ENCODE measurements around the gene THAP4.

Gene THAP4

GRCh38 chr2:241618829-241619228 is 18.1 kb downstream of the THAP4 start:
- peaks cover 6% of the 10 kb centered on the region for H3K4me1 ChIP-seq (ENCODE audit: control insufficient read depth, insufficient read depth, low read length)
- no peaks in the 10 kb centered on the region for H3K9me3 ChIP-seq (ENCODE audit: control insufficient read depth, insufficient read depth, low read length)
- no CpG with 5 or more reads among the region's 11 CpGs for WGBS (ENCODE audit: insufficient coverage, insufficient read length)
- no peak overlapping the region for H3K27ac ChIP-seq (ENCODE audit: low read length)
- no peak overlapping the region for H3K4me3 ChIP-seq (ENCODE audit: low read length)
- H3K27me3 ChIP-seq (ENCODE audit: control insufficient read depth, insufficient read depth, low read length), result no peaks in the 10 kb centered on the region
- no peak for DNase-seq (ENCODE audit: low read depth, low spot score)
- H3K36me3 ChIP-seq (ENCODE audit: control insufficient read depth, insufficient read depth, low read length), result no peaks in the 10 kb centered on the region

DNA sequence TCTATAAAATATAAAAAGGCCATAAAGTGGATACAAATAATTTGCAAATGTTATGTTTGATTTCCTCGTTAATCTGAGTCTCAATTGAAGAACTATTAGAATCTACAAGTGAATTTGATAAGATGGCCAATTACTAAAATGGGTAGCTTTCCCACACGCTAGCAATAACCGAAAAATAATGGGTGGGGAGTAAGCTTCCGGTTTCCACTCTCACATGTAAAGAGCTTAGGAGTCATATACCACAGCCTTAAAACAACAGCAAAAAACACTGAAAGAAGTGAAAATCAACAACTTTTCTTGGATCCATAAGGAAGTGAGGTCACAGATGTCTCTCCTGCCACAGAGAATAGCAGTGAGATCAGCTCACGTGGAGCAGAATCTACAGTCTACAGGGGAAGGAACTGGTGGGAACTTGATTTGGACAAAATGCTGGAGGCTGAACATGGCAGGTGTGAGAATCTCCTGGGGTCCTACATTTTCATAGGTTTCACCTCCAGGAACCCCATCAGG is 18.6 kb downstream of the THAP4 start:
- Histone ChIP-seq H3K4me3 (ENCODE audit: low read length) (no peak overlapping the region), H3K27me3 (ENCODE audit: control insufficient read depth, insufficient read depth, low read length) (no peaks in the 10 kb centered on the region), H3K4me1 (ENCODE audit: control insufficient read depth, insufficient read depth, low read length) (peaks cover 6% of the 10 kb centered on the region), H3K9me3 (ENCODE audit: control insufficient read depth, insufficient read depth, low read length) (no peaks in the 10 kb centered on the region), H3K36me3 (ENCODE audit: control insufficient read depth, insufficient read depth, low read length) (no peaks in the 10 kb centered on the region), H3K27ac (ENCODE audit: low read length) (no peak overlapping the region)
- DNase-seq (ENCODE audit: low read depth, low spot score), result no peak
- no CpG with 5 or more reads among the region's 5 CpGs for WGBS (ENCODE audit: insufficient coverage, insufficient read length)

- Histone ChIP-seq H3K9me3 (ENCODE audit: control insufficient read depth, insufficient read depth, low read length) (no peaks in the 10 kb centered on the region), H3K4me3 (ENCODE audit: low read length) (no peak overlapping the region), H3K27ac (ENCODE audit: low read length) (no peak overlapping the region), H3K4me1 (ENCODE audit: control insufficient read depth, insufficient read depth, low read length) (peaks cover 6% of the 10 kb centered on the region), H3K27me3 (ENCODE audit: control insufficient read depth, insufficient read depth, low read length) (no peaks in the 10 kb centered on the region), H3K36me3 (ENCODE audit: control insufficient read depth, insufficient read depth, low read length) (no peaks in the 10 kb centered on the region)
- WGBS (ENCODE audit: insufficient coverage, insufficient read length), result no CpG with 5 or more reads among the region's 15 CpGs
- no peak for DNase-seq (ENCODE audit: low read depth, low spot score)
These were observed 19.4 kb downstream of the THAP4 start for GRCh38 chr2:241617431-241618154.

DNA sequence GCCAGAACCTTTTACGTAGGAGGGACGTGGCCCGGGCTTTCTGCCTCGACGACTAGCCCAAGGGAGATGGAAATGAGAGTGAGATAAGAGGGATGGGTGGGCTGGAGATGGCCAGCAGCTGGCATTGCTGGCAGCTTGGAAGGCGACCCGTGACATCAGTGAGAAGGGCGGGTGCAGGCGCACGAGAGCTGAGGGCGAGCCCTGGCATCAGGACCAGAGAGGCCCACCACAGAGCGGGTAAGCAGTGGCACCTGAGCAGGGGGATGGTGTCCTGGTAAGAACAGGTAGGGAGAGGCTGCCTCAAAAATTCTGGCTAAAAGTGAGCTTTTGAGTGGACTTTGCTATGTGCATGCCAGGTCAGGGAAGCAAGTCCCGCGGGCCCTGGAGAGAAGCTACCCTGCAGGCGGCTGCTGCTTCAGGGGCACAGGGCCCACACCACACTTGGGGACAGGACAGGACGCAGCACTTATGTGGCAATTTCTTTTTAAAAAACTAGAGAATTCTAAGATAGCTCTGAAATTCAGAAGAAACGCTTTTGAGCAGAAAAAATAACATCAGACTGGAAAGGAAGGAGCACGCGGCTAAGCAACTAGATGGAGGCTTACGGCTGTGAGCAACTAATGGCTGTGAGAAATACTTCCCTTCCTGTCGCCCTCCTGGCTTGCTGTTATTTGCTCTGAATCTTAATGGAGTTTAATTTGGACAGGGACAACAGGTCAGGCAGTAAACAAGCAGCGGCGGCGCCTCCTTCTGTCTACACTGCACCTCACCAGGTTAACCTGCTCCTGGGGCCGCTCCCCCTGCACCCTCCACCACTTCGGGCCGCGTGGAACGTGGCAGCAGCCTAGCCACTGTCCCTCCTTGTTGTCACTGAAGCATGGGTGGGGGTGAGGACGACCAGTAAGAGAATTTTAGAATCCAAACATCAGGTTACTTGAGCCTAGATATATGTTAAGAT is 20.5 kb downstream of the THAP4 start:
- WGBS (ENCODE audit: insufficient coverage, insufficient read length), result no CpG with 5 or more reads among the region's 30 CpGs
- Histone ChIP-seq H3K36me3 (ENCODE audit: control insufficient read depth, insufficient read depth, low read length) (no peaks in the 10 kb centered on the region), H3K27ac (ENCODE audit: low read length) (no peak overlapping the region), H3K9me3 (ENCODE audit: control insufficient read depth, insufficient read depth, low read length) (no peaks in the 10 kb centered on the region), H3K27me3 (ENCODE audit: control insufficient read depth, insufficient read depth, low read length) (no peaks in the 10 kb centered on the region), H3K4me1 (ENCODE audit: control insufficient read depth, insufficient read depth, low read length) (peaks cover 6% of the 10 kb centered on the region), H3K4me3 (ENCODE audit: low read length) (no peak overlapping the region)
- no peak for DNase-seq (ENCODE audit: low read depth, low spot score)

DNA sequence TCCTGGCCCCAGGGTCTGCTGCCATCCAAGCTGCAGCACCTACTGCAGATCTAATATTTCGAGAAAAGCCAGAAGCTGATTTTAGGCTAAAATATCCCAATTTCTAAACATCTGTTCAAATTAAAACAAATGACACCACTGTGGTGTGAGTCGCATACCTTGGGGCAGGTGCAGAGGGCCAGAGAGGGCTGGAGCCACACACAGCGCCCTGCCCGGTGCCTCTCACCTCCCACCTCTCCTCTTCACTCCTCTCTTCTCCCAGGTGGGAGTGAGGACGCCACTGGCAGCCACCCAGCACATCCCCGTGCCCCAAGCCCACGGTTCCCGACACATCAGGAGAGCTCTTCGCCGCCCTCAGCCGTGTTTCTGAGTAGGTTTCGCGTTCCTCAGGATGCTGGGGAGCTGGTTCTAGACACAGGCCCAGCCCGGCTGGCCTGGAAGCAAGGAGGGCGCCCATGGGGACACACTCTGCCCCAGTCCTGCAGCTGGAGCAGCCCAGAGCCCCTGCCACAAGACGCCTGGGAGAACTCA is 21.4 kb downstream of the THAP4 start:
- no CpG with 5 or more reads among the region's 16 CpGs for WGBS (ENCODE audit: insufficient coverage, insufficient read length)
- Histone ChIP-seq H3K27me3 (ENCODE audit: control insufficient read depth, insufficient read depth, low read length) (no peaks in the 10 kb centered on the region), H3K4me1 (ENCODE audit: control insufficient read depth, insufficient read depth, low read length) (peaks cover 6% of the 10 kb centered on the region), H3K36me3 (ENCODE audit: control insufficient read depth, insufficient read depth, low read length) (no peaks in the 10 kb centered on the region), H3K4me3 (ENCODE audit: low read length) (no peak overlapping the region), H3K27ac (ENCODE audit: low read length) (no peak overlapping the region), H3K9me3 (ENCODE audit: control insufficient read depth, insufficient read depth, low read length) (no peaks in the 10 kb centered on the region)
- DNase-seq (ENCODE audit: low read depth, low spot score), result no peak

GRCh38 chr2:241615041-241615440 is 21.9 kb downstream of the THAP4 start:
- Histone ChIP-seq H3K27me3 (ENCODE audit: control insufficient read depth, insufficient read depth, low read length) (no peaks in the 10 kb centered on the region), H3K9me3 (ENCODE audit: control insufficient read depth, insufficient read depth, low read length) (no peaks in the 10 kb centered on the region), H3K27ac (ENCODE audit: low read length) (no peak overlapping the region), H3K36me3 (ENCODE audit: control insufficient read depth, insufficient read depth, low read length) (no peaks in the 10 kb centered on the region), H3K4me1 (ENCODE audit: control insufficient read depth, insufficient read depth, low read length) (peaks cover 6% of the 10 kb centered on the region), H3K4me3 (ENCODE audit: low read length) (no peak overlapping the region)
- WGBS (ENCODE audit: insufficient coverage, insufficient read length), result no CpG with 5 or more reads among the region's 11 CpGs
- DNase-seq (ENCODE audit: low read depth, low spot score), result no peak

DNA sequence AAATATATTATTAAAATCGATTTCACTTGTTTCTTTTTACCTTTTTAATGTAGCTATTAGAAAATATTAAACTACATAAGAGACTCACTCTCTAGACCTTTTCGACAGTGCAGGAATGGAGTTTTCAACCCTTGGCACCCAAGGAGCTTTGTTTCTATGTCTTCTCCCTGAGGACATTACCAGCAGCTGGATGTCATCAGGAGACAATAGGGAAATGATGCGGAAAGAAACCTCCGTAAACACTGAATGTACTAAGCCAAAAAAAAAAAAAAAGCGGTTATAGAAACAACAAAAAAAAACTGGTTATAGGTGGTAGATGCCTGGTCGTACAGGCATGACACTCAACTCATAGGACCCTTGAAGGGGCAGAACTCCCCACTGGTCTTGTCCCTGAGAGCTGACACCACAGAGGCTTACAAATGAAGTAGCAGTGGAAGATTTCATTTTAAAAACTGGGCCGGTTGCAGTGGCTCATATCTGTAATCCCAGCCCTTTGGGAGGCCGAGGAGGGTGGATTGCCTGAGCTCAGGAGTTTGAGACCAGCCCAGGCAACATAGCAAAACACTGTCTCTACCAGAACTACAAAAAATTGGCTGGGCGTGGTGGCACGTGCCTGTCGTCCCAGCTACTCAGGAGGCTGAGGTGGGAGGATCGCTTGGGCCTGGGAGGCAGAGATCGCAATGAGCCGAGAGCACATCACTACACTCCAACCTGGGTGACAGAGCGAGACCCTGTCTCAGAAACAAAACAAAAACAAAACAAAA is 23.8 kb downstream of the THAP4 start:
- Histone ChIP-seq H3K27ac (ENCODE audit: low read length) (no peak overlapping the region), H3K4me3 (ENCODE audit: low read length) (no peak overlapping the region), H3K9me3 (ENCODE audit: control insufficient read depth, insufficient read depth, low read length) (no peaks in the 10 kb centered on the region), H3K4me1 (ENCODE audit: control insufficient read depth, insufficient read depth, low read length) (peaks cover 6% of the 10 kb centered on the region), H3K27me3 (ENCODE audit: control insufficient read depth, insufficient read depth, low read length) (no peaks in the 10 kb centered on the region), H3K36me3 (ENCODE audit: control insufficient read depth, insufficient read depth, low read length) (no peaks in the 10 kb centered on the region)
- no CpG with 5 or more reads among the region's 15 CpGs for WGBS (ENCODE audit: insufficient coverage, insufficient read length)
- no peak for DNase-seq (ENCODE audit: low read depth, low spot score)

GRCh38 chr2:241612156-241613016 is 24.6 kb downstream of the THAP4 start:
- no CpG with 5 or more reads among the region's 20 CpGs for WGBS (ENCODE audit: insufficient coverage, insufficient read length)
- H3K36me3 ChIP-seq (ENCODE audit: control insufficient read depth, insufficient read depth, low read length), result no peaks in the 10 kb centered on the region
- no peaks in the 10 kb centered on the region; the same call in 1 of the 2 replicates for H3K4me1 ChIP-seq (ENCODE audit: control insufficient read depth, insufficient read depth, low read length)
- no peaks in the 10 kb centered on the region for H3K27me3 ChIP-seq (ENCODE audit: control insufficient read depth, insufficient read depth, low read length)
- H3K4me3 ChIP-seq (ENCODE audit: low read length), result no peak overlapping the region
- H3K9me3 ChIP-seq (ENCODE audit: control insufficient read depth, insufficient read depth, low read length), result no peaks in the 10 kb centered on the region
- DNase-seq (ENCODE audit: low read depth, low spot score), result no peak
- no peak overlapping the region for H3K27ac ChIP-seq (ENCODE audit: low read length)

GRCh38 chr2:241611062-241611461 is 25.9 kb downstream of the THAP4 start:
- WGBS (ENCODE audit: insufficient coverage, insufficient read length), result no CpG with 5 or more reads among the region's 13 CpGs
- no peak for DNase-seq (ENCODE audit: low read depth, low spot score)
- no peaks in the 10 kb centered on the region for H3K9me3 ChIP-seq (ENCODE audit: control insufficient read depth, insufficient read depth, low read length)
- no peaks in the 10 kb centered on the region for H3K4me1 ChIP-seq (ENCODE audit: control insufficient read depth, insufficient read depth, low read length)
- no peaks in the 10 kb centered on the region for H3K36me3 ChIP-seq (ENCODE audit: control insufficient read depth, insufficient read depth, low read length)
- H3K27ac ChIP-seq (ENCODE audit: low read length), result no peak overlapping the region
- H3K4me3 ChIP-seq (ENCODE audit: low read length), result no peak overlapping the region
- H3K27me3 ChIP-seq (ENCODE audit: control insufficient read depth, insufficient read depth, low read length), result no peaks in the 10 kb centered on the region
